ENCODE results near the gene APCDD1. TPM values are rescaled to one million over a fixed set of nuclear protein-coding genes. Genes with fewer than 3 reads are reported as not detected.

The APCDD1 gene
- total and polyA plus RNA-seq, 4 donors = 0.51 to 2.8 (median 1.5) TPM

- Histone ChIP-seq H3K9me3 (ENCODE audit: control insufficient read depth in 4 of 4, low read length in 3 of 4) (peaks cover 0 to 13% (median 1%) of the 10 kb centered on the region in 4 donors), H3K9ac (ENCODE audit: low read depth in 1 of 2, low read length in 2 of 2) (no peak overlapping the region), H3K36me3 (ENCODE audit: control insufficient read depth in 4 of 4, insufficient read depth in 3 of 4, low read depth in 1 of 4, low read length in 3 of 4) (no peaks in the 10 kb centered on the region), H3K27ac (ENCODE audit: low read depth in 1 of 2, low read length in 2 of 2) (no peak overlapping the region), H3K4me3 (ENCODE audit: low read depth in 1 of 3, low read length in 3 of 3) (no peak overlapping the region), H3K27me3 (ENCODE audit: control insufficient read depth in 4 of 4, insufficient read depth in 4 of 4, low read length in 3 of 4) (peaks cover 0 to 4% (median 0%) of the 10 kb centered on the region in 4 donors), H3K4me1 (ENCODE audit: control insufficient read depth in 4 of 4, insufficient read depth in 4 of 4, low read length in 3 of 4) (no peaks in the 10 kb centered on the region)
- WGBS = 72% methylated on average over 5 of the region's 5 CpGs
- TF ChIP-seq HNF4A (conservative IDR thresholded peaks at IDR 0.05) (no peak), YY1 (IDR thresholded peaks at IDR 0.05) (no peak), HNF4G (IDR thresholded peaks at IDR 0.05) (no peak), EGR1 (IDR thresholded peaks at IDR 0.05; ENCODE audit: low read depth in 2 of 2) (no peak), SP1 (IDR thresholded peaks at IDR 0.05) (no peak), NR2F2 (IDR thresholded peaks at IDR 0.05) (no peak), GABPA (IDR thresholded peaks at IDR 0.05 in 1 of 2, conservative IDR thresholded peaks at IDR 0.05 in 1 of 2) (no peak), JUND (IDR thresholded peaks at IDR 0.05) (no peak), FOXA2 (IDR thresholded peaks at IDR 0.05) (no peak), TAF1 (conservative IDR thresholded peaks at IDR 0.05) (no peak), FOXA1 (IDR thresholded peaks at IDR 0.05) (no peak), ATF3 (IDR thresholded peaks at IDR 0.05) (no peak), RXRA (IDR thresholded peaks at IDR 0.05) (no peak), RAD21 (IDR thresholded peaks at IDR 0.05) (no peak)
- TF ChIP-seq, protein P1, sequence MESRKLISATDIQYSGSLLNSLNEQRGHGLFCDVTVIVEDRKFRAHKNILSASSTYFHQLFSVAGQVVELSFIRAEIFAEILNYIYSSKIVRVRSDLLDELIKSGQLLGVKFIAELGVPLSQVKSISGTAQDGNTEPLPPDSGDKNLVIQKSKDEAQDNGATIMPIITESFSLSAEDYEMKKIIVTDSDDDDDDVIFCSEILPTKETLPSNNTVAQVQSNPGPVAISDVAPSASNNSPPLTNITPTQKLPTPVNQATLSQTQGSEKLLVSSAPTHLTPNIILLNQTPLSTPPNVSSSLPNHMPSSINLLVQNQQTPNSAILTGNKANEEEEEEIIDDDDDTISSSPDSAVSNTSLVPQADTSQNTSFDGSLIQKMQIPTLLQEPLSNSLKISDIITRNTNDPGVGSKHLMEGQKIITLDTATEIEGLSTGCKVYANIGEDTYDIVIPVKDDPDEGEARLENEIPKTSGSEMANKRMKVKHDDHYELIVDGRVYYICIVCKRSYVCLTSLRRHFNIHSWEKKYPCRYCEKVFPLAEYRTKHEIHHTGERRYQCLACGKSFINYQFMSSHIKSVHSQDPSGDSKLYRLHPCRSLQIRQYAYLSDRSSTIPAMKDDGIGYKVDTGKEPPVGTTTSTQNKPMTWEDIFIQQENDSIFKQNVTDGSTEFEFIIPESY (IDR thresholded peaks at IDR 0.05) = no peak
- TF ChIP-seq, protein P2, sequence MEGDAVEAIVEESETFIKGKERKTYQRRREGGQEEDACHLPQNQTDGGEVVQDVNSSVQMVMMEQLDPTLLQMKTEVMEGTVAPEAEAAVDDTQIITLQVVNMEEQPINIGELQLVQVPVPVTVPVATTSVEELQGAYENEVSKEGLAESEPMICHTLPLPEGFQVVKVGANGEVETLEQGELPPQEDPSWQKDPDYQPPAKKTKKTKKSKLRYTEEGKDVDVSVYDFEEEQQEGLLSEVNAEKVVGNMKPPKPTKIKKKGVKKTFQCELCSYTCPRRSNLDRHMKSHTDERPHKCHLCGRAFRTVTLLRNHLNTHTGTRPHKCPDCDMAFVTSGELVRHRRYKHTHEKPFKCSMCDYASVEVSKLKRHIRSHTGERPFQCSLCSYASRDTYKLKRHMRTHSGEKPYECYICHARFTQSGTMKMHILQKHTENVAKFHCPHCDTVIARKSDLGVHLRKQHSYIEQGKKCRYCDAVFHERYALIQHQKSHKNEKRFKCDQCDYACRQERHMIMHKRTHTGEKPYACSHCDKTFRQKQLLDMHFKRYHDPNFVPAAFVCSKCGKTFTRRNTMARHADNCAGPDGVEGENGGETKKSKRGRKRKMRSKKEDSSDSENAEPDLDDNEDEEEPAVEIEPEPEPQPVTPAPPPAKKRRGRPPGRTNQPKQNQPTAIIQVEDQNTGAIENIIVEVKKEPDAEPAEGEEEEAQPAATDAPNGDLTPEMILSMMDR (IDR thresholded peaks at IDR 0.05; ENCODE audit: low read depth, low read length, missing input control) = no peak
- TF ChIP-seq, protein P3, sequence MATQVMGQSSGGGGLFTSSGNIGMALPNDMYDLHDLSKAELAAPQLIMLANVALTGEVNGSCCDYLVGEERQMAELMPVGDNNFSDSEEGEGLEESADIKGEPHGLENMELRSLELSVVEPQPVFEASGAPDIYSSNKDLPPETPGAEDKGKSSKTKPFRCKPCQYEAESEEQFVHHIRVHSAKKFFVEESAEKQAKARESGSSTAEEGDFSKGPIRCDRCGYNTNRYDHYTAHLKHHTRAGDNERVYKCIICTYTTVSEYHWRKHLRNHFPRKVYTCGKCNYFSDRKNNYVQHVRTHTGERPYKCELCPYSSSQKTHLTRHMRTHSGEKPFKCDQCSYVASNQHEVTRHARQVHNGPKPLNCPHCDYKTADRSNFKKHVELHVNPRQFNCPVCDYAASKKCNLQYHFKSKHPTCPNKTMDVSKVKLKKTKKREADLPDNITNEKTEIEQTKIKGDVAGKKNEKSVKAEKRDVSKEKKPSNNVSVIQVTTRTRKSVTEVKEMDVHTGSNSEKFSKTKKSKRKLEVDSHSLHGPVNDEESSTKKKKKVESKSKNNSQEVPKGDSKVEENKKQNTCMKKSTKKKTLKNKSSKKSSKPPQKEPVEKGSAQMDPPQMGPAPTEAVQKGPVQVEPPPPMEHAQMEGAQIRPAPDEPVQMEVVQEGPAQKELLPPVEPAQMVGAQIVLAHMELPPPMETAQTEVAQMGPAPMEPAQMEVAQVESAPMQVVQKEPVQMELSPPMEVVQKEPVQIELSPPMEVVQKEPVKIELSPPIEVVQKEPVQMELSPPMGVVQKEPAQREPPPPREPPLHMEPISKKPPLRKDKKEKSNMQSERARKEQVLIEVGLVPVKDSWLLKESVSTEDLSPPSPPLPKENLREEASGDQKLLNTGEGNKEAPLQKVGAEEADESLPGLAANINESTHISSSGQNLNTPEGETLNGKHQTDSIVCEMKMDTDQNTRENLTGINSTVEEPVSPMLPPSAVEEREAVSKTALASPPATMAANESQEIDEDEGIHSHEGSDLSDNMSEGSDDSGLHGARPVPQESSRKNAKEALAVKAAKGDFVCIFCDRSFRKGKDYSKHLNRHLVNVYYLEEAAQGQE (IDR thresholded peaks at IDR 0.05) = no peak
- TF ChIP-seq, protein P4, sequence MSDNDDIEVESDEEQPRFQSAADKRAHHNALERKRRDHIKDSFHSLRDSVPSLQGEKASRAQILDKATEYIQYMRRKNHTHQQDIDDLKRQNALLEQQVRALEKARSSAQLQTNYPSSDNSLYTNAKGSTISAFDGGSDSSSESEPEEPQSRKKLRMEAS (IDR thresholded peaks at IDR 0.05) = no peak
- no peak for DNase-seq (ENCODE audit: low spot score)
Measured at GRCh38 chr18:10419420-10420103, 34.9 kb upstream of the APCDD1 start.

All from liver (tissue), 9 donors.